Right ventricle myocardium superior (tissue), 1 donor: ENCODE data around the gene CD84. TPM values are rescaled to one million over a fixed set of nuclear protein-coding genes. Genes with fewer than 3 reads are reported as not detected.

Experiments used
- total RNA-seq: library from RNA; stranded (reverse); fragmentation: NEBNext Ultra II Directional; extraction: Animal tissue kit (Norgen Biotek cat#: 25700); gene quantifications from one replicate; pipeline ENCODE4 v1.2.1, GENCODE V29; 2021
- donor health status: DM: no; HTN: yes; CAD: no; lungs with severe emphysema.

CD84 gene
- total RNA-seq, 1 donor from 2014 or later: 2.5 TPM

Other genes starting within 250 kb of the CD84 start
- 83.9 TPM for gene COPA, start 236.2 kb downstream of the CD84 start, total RNA-seq
- gene NCSTN, start 236.1 kb downstream of the CD84 start, total RNA-seq: 57.9 TPM
- not detected for gene NHLH1, start 212.4 kb downstream of the CD84 start, total RNA-seq
- 1.9 TPM for gene VANGL2, start 178.9 kb downstream of the CD84 start, total RNA-seq
- 0.30 TPM for gene SLAMF6, start 56.2 kb downstream of the CD84 start, total RNA-seq
- gene SLAMF1, start 67.5 kb upstream of the CD84 start, total RNA-seq: 0.27 TPM
- 0.91 TPM for gene CD48, start 132.3 kb upstream of the CD84 start, total RNA-seq
- 0.16 TPM for gene SLAMF7, start 159.8 kb upstream of the CD84 start, total RNA-seq
- gene LY9, start 216.7 kb upstream of the CD84 start, total RNA-seq: not detected